Middle frontal gyrus (tissue), 1 donor: ENCODE measurements around the gene COCH.
"Not testable (repeated sequence)": the region's sequence is repeated elsewhere in the genome, so short reads cannot be mapped to it uniquely, and the experiment has no call there.

Experiments
- DNase-seq: peaks from one replicate; pipeline ENCODE4 v3.0.0-alpha.2; 2015; ENCODE audit warnings: low spot score; ENCODE audit errors: extremely low spot score

Gene COCH

GRCh38 chr14:30874999-30875787, 834 bp downstream of the COCH start:
- DNase-seq = no peak

GRCh38 chr14:30875788-30876053, 1.4 kb downstream of the COCH start:
- DNase-seq = no peak

- DNase-seq = no peak
Measured at GRCh38 chr14:30876692-30877091, 2.3 kb downstream of the COCH start.

- no peak for DNase-seq
Measured at GRCh38 chr14:30882431-30882830, 8.1 kb downstream of the COCH start.

- no peak for DNase-seq
Measured at GRCh38 chr14:30883508-30884294, 9.3 kb downstream of the COCH start.

- DNase-seq = no peak
Measured at GRCh38 chr14:30884901-30885300, 10.5 kb downstream of the COCH start.

- no peak for DNase-seq
Measured at GRCh38 chr14:30885840-30886740, 11.7 kb downstream of the COCH start.

GRCh38 chr14:30888480-30889243, 14.3 kb downstream of the COCH start:
- DNase-seq = no peak

GRCh38 chr14:30889244-30889594, 14.9 kb downstream of the COCH start:
- DNase-seq = no peak

GRCh38 chr14:30893819-30894218, 19.5 kb downstream of the COCH start:
- DNase-seq = no peak

- DNase-seq = no peak
Measured at GRCh38 chr14:30894923-30895515, 20.7 kb downstream of the COCH start.

- DNase-seq = no peak
Measured at GRCh38 chr14:30896435-30896834, 22.1 kb downstream of the COCH start.

- not testable (repeated sequence) for DNase-seq
Measured at GRCh38 chr14:30897121-30897520, 22.8 kb downstream of the COCH start.

GRCh38 chr14:30903285-30904124, 29.1 kb downstream of the COCH start:
- no peak for DNase-seq

- DNase-seq = peak; percentile 12
Measured at GRCh38 chr14:30906752-30907658, 32.6 kb downstream of the COCH start.

GRCh38 chr14:30907659-30908057, 33.3 kb downstream of the COCH start:
- DNase-seq = no peak

GRCh38 chr14:30908826-30909225, 34.5 kb downstream of the COCH start:
- DNase-seq = no peak

- no peak for DNase-seq
Measured at GRCh38 chr14:30914812-30915211, 40.5 kb downstream of the COCH start.

- DNase-seq = no peak
Measured at GRCh38 chr14:30915596-30915995, 41.2 kb downstream of the COCH start.
